DMS 273 (cell line): ENCODE data around the gene C1QL3.
A peak's percentile ranks its signal among the peaks of the same experiment; 100 is the strongest.

Source experiments
- DNase-seq: peaks from one replicate; lab custom pipeline; 2025; ENCODE audit not compliant: unreplicated experiment; lab: John Stamatoyannopoulos, UW

The C1QL3 gene

DNA sequence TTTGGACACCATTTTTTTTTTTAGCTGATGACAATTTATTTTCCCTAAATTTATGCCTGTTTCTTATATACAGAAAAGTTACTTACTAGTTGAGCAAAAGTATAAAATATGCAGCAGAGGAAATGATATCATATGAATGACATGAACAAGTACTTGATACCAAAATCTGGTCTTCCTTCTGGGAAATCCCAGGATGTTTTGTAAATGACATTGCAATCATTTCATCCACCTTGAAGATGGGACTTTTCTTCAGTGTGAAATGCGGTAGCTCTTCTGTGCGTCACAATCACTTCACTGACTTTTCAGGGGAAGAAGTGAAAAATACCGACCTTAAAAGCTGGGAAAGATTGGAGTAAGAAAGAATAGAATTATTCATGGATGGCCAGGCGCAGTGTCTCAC is 23.8 kb downstream of the C1QL3 start:
- DNase-seq: no peak

- peak; percentile 22 for DNase-seq
These were observed 27.7 kb downstream of the C1QL3 start for GRCh38 chr10:16493884-16494536.

DNA sequence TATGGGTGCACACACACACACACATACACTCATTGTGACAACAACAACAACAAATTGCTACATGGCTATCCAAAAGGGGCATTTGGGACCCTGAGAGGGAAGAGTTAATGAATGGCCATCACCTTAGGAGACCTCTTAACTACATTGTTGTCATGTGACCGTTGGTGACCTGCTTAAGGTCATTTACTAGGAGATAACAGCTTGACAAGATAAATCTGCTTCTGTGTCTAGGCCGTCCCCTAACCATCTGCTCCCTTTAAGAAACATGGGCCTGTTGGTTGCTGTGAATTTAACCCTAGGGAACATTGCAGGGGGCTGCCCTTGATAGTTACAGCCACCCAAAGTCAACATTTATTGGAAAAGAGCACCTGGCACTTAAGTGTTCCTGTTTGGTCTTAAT is 29.7 kb downstream of the C1QL3 start:
- peak; percentile 54 for DNase-seq

DNA sequence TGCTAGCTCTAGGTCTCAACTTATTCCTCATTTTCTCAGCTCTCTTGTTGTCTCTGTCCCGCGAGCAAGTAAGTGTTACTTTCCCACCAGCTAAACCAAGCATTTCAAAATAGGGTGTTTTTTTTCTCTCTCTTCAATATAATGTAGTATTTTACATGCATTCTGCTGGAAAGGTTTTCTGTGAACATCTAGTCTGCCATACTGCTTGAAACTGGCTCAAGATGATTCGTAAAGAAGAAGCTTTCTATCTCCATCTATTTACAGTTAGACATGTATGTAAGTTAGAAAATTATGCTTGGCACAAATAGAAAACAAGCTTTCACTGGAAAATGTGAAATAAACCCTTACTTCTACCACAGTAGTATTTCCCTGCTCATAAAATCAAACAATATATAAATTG is 31.2 kb downstream of the C1QL3 start:
- DNase-seq: no peak

DNA sequence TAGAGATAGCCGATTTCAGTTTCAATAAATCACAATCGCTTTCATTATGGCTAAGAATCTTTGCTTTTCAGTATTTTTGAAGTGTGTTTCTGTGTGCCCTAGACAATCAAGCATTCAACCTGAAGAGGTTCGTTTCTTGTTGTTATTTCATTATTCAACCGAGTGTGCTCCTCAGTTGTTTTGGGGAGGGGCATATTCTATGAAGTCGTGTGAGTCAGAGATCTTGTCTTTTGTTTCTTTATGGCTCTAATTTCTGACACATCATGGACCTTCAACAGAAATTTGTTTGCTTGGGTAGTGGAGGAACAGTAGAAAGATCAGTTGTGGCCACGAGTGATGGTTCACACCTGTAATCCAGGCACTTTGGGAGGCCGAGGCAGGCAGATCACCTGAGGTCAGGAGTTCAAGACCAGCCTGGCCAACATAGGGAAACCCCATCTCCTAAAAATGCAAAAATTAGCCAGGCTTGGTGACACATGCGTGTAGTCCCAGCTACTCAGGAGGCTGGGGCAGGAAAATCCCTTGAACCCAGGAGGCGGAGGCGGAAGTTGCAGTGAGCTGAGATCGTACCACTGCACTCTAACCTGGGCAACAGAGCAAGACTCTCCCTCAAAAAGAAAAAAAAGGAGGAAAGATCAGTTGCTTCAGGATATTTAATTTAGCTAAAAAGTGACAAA is 38.3 kb downstream of the C1QL3 start:
- DNase-seq: no peak

GRCh38 chr10:16481052-16481728 is 40.5 kb downstream of the C1QL3 start:
- no peak for DNase-seq

GRCh38 chr10:16478801-16479200 is 42.9 kb downstream of the C1QL3 start:
- no peak for DNase-seq

- DNase-seq: no peak
These were observed 43.9 kb downstream of the C1QL3 start for GRCh38 chr10:16477757-16478156.

GRCh38 chr10:16472828-16473227 is 48.9 kb downstream of the C1QL3 start:
- DNase-seq: no peak

DNA sequence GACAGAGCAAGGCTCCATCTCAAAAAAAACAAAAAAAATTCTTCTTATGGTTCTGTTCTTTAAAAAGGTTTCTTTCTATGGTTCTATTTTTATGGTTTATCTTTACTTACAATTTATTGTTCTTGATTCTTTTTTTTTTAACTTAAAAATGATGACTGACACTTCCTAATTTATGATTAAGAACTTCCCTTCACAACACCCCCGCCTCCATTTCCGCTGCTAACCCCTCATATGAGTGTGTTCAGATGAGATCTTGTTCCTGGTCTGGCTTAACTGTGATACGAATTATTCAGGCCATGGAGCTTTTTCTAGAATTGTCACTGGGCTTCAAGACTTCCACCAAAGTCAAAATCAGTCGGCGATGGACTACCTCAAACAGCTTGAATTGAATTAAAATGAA is 50.9 kb downstream of the C1QL3 start:
- DNase-seq: no peak

GRCh38 chr10:16466001-16466400 is 55.7 kb downstream of the C1QL3 start:
- DNase-seq: no peak
